ENCODE measurements around the gene DDC. TPM values are rescaled to one million over a fixed set of nuclear protein-coding genes. Genes with fewer than 3 reads are reported as not detected.

DDC gene
- total and polyA plus RNA-seq, 10 donors, result 0.03 to 0.55 (median 0.29) TPM; not detected in 4

DNA sequence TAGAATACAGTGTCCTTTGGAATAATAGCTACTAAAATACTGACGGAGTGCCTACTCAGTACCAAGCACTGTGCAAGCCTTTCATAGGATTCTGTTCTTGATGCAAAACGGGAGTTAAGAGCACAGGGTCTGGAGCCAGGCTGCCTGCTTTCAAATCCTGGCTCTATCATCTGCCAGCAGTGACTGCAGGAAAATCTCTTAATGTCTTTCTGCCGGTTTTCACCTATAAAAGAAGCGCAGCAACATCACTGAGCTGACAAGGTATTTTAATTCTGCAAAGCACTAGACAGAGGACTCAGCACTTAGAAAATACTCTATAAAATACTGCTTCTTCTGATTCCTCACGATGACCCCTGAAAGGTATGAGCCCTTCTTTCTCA lies 115.7 kb downstream of the DDC start:
- peak overlapping the region; percentile 60 to 91 (median 70) for H3K4me3 ChIP-seq
- peaks cover 0 to 36% (median 23%) of the 10 kb centered on the region in 6 donors for H3K36me3 ChIP-seq
- intact Hi-C loops (cut with DNase I; ENCODE audit: low total_unique reads), result no loop called here
- peak overlapping the region in 6 of 8 donors; percentile 72 to 85 (median 84) for H3K27ac ChIP-seq
- H3K4me1 ChIP-seq, result peaks cover 10 to 32% (median 18%) of the 10 kb centered on the region in 6 donors
- no peak for TF ChIP-seq POLR2A (IDR thresholded peaks at IDR 0.05)
- TF ChIP-seq, protein P1, sequence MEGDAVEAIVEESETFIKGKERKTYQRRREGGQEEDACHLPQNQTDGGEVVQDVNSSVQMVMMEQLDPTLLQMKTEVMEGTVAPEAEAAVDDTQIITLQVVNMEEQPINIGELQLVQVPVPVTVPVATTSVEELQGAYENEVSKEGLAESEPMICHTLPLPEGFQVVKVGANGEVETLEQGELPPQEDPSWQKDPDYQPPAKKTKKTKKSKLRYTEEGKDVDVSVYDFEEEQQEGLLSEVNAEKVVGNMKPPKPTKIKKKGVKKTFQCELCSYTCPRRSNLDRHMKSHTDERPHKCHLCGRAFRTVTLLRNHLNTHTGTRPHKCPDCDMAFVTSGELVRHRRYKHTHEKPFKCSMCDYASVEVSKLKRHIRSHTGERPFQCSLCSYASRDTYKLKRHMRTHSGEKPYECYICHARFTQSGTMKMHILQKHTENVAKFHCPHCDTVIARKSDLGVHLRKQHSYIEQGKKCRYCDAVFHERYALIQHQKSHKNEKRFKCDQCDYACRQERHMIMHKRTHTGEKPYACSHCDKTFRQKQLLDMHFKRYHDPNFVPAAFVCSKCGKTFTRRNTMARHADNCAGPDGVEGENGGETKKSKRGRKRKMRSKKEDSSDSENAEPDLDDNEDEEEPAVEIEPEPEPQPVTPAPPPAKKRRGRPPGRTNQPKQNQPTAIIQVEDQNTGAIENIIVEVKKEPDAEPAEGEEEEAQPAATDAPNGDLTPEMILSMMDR (IDR thresholded peaks at IDR 0.05 in 8 of 11, conservative IDR thresholded peaks at IDR 0.05 in 3 of 11), result no peak
- TF ChIP-seq POLR2AphosphoS5 (IDR thresholded peaks at IDR 0.05), result no peak
- H3K9me3 ChIP-seq, result no peaks in the 10 kb centered on the region
- H3K27me3 ChIP-seq (replicated peaks in 1 of 7), result no peaks in the 10 kb centered on the region
- DNase-seq, result no peak
- WGBS, 5 donors, result 13 to 22% (median 16%) methylated on average over 5 of the region's 5 CpGs

DNA sequence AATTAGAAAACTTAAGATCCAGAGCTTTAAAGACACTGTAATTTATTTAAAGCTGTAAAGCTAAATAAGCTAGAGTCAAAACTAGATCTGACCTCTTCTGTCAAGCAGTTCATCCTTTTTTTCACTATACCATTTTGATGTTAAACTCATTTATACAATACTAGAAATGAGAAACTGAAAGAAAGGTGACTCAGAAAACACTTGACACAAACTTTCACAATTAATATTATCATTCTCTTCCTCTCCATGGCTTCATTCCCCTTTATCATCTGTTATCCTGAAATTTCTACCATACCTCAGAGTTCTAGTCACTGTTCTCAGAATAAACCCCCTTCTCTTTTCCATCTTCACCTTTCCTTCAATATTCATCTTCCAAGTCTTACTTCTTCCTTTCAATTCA lies 116.4 kb downstream of the DDC start:
- Histone ChIP-seq H3K36me3 (peaks cover 0 to 43% (median 23%) of the 10 kb centered on the region in 6 donors), H3K4me3 (peak overlapping the region in 1 of 8 donors; percentile 91), H3K27ac (no peak overlapping the region), H3K9me3 (no peaks in the 10 kb centered on the region), H3K27me3 (replicated peaks in 1 of 7) (no peaks in the 10 kb centered on the region), H3K4me1 (peaks cover 10 to 32% (median 18%) of the 10 kb centered on the region in 6 donors)
- no peak for DNase-seq
- intact Hi-C loops (cut with DNase I; ENCODE audit: low total_unique reads), result no loop called here
- TF ChIP-seq, protein P1 (IDR thresholded peaks at IDR 0.05 in 8 of 11, conservative IDR thresholded peaks at IDR 0.05 in 3 of 11), result no peak
- no peak for TF ChIP-seq POLR2AphosphoS5 (IDR thresholded peaks at IDR 0.05)
- TF ChIP-seq POLR2A (IDR thresholded peaks at IDR 0.05), result no peak

DNA sequence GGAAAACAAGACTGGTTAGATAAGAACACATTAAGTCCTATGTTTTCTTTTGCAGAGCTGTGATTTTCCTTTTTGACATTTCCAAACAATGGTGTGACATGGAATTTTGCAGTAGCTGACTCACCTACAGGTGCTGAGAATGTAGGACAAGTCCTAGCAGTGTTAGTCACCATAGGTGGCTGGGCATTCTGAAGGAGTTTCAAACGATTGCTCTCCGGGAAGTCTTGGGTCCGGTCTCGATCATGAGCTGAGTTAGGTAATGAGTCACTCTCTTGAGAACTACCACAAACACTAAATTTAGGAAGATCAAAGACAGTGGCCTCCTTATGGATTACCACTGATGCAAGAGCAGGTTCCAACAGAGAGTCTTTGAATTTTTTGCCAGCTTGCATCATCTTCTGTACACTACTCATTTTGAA lies 118.7 kb downstream of the DDC start:
- WGBS, 5 donors, result 51 to 81% (median 61%) methylated on average over 4 of the region's 4 CpGs
- Histone ChIP-seq H3K36me3 (peaks cover 0 to 65% (median 23%) of the 10 kb centered on the region in 6 donors), H3K9me3 (no peaks in the 10 kb centered on the region), H3K27ac (no peak overlapping the region), H3K4me1 (peaks cover 10 to 32% (median 18%) of the 10 kb centered on the region in 6 donors), H3K27me3 (replicated peaks in 1 of 7) (no peaks in the 10 kb centered on the region), H3K4me3 (no peak overlapping the region)
- intact Hi-C loops (cut with DNase I; ENCODE audit: low total_unique reads), result no loop called here
- TF ChIP-seq, protein P1 (IDR thresholded peaks at IDR 0.05 in 8 of 11, conservative IDR thresholded peaks at IDR 0.05 in 3 of 11), result no peak
- no peak for TF ChIP-seq POLR2A (IDR thresholded peaks at IDR 0.05)
- no peak for TF ChIP-seq POLR2AphosphoS5 (IDR thresholded peaks at IDR 0.05)
- DNase-seq, result no peak

DNA sequence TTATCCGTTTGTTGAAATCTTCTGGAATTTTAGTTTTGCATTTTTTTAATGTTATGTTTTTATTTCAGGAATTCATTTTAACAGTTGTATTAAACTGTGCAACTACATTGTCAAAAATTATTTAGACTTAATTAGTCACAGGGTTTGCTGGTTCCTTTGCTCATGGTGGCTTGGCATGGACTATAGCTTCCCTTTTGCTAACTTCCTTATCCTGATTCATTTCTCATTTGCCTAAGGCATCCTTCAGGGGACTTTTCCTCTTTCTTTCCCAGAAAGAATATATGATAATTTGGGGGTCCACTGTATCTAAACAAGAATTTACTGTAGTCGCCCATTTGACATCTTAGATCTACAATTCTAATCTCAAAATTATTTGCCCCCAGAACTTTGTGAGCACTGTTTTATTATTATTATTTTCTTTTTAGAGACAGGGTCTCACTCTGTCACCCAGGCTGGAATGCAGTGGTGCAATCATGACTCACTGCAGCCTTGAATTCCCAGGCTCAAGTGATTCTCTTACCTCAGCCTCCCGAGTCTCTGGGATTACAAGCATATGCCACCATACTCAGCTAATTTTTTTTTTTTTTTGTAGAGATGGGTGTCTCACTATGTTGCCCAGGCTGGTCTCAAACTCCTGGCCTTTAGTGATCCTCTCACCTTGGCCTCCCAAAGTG lies 128.9 kb downstream of the DDC start:
- Histone ChIP-seq H3K4me1 (no peaks in the 10 kb centered on the region), H3K36me3 (peaks cover 0 to 45% (median 7%) of the 10 kb centered on the region in 6 donors), H3K4me3 (no peak overlapping the region), H3K27me3 (replicated peaks in 1 of 7) (no peaks in the 10 kb centered on the region), H3K9me3 (no peaks in the 10 kb centered on the region), H3K27ac (no peak overlapping the region)
- no peak for TF ChIP-seq POLR2A (IDR thresholded peaks at IDR 0.05)
- no peak for TF ChIP-seq POLR2AphosphoS5 (IDR thresholded peaks at IDR 0.05)
- TF ChIP-seq, protein P1 (IDR thresholded peaks at IDR 0.05 in 8 of 11, conservative IDR thresholded peaks at IDR 0.05 in 3 of 11), result no peak
- no peak for DNase-seq
- 87 to 95% (median 92%) methylated on average over 3 of the region's 3 CpGs for WGBS, 5 donors
- intact Hi-C loops (cut with DNase I; ENCODE audit: low total_unique reads), result no loop called here
